Embryonic facial prominence (tissue), 1 donor: Measurements from ENCODE around the gene CD6.
A peak's percentile ranks its signal among the peaks of the same experiment; 100 is the strongest.

Experiments used
- DNase-seq: peaks from one replicate; pipeline ENCODE4 v3.0.0-alpha.2; 2016; ENCODE audit errors: extremely low spot score

Gene CD6

GRCh38 chr11:60971520-60971919 is at the start of gene CD6:
TSS of gene CD6 (plus strand) at chr11:60971680. CDS start at chr11:60971866, 186 bp downstream.
- DNase-seq: no peak

GRCh38 chr11:60921777-60922335 is 49.6 kb upstream of the CD6 start:
- DNase-seq: no peak

- no peak for DNase-seq
Observed at GRCh38 chr11:60922906-60923305, 48.6 kb upstream of the CD6 start.

- DNase-seq: no peak
Observed at GRCh38 chr11:60923326-60923725, 48.2 kb upstream of the CD6 start.

GRCh38 chr11:60923800-60924109 is 47.7 kb upstream of the CD6 start:
- no peak for DNase-seq

GRCh38 chr11:60924110-60924905 is 47.2 kb upstream of the CD6 start, which contains the start of gene TMEM132A:
TSS of gene TMEM132A (plus strand) at chr11:60924460. CDS start at chr11:60924634, 174 bp downstream.
- DNase-seq: peak; percentile 51

- no peak for DNase-seq
Observed at GRCh38 chr11:60924906-60925853, 46.3 kb upstream of the CD6 start.

- DNase-seq: no peak
Observed at GRCh38 chr11:60925868-60926267, 45.6 kb upstream of the CD6 start.

GRCh38 chr11:60926500-60926899 is 45.0 kb upstream of the CD6 start:
- no peak for DNase-seq

- DNase-seq: no peak
Observed at GRCh38 chr11:60927061-60927592, 44.4 kb upstream of the CD6 start.

GRCh38 chr11:60927600-60927999 is 43.9 kb upstream of the CD6 start:
- no peak for DNase-seq

GRCh38 chr11:60928563-60929001 is 42.9 kb upstream of the CD6 start:
- no peak for DNase-seq

GRCh38 chr11:60929764-60930163 is 41.7 kb upstream of the CD6 start:
- no peak for DNase-seq

GRCh38 chr11:60930394-60930793 is 41.1 kb upstream of the CD6 start:
- DNase-seq: no peak

- no peak for DNase-seq
Observed at GRCh38 chr11:60931917-60932316, 39.6 kb upstream of the CD6 start.

GRCh38 chr11:60932605-60933356 is 38.7 kb upstream of the CD6 start:
- DNase-seq: no peak

GRCh38 chr11:60933416-60934123 is 37.9 kb upstream of the CD6 start:
- no peak for DNase-seq

- no peak for DNase-seq
Observed at GRCh38 chr11:60934124-60934789, 37.2 kb upstream of the CD6 start.

- DNase-seq: no peak
Observed at GRCh38 chr11:60934790-60935605, 36.5 kb upstream of the CD6 start.
